Pancreas (tissue), 10 donors: ENCODE data around the gene CACNA1I. TPM values are rescaled to one million over a fixed set of nuclear protein-coding genes. Genes with fewer than 3 reads are reported as not detected.
"Not testable (repeated sequence)": the region's sequence is repeated elsewhere in the genome, so short reads cannot be mapped to it uniquely, and the experiment has no call there.

Source experiments
- ATAC-seq, 4 donors: fragments of 200-7000 bp; cut with Tn5 transposase; one replicate each; pipeline versions ENCODE4 v1.8.0 to v1.9.1; 2020; ENCODE audit warnings: mild to moderate bottlenecking in 4 of 4, moderate library complexity in 4 of 4
- DNase-seq, 6 donors: peaks; one replicate each; pipeline ENCODE4 v3.0.0-alpha.2; 2020
- FAIRE-seq: peaks from 2 replicates; lab custom pipeline; 2012; peaks lifted over from hg19 to GRCh38; lab: Jason Lieb, UNC
- H3K27ac ChIP-seq, 4 donors: fragments of 200-600 bp; sonication (generic); 1 replicate in 3 of 4; 2 replicates in 1 of 4; pipeline versions ENCODE4 v1.5.0 to v1.8.0; 2020
- H3K27me3 ChIP-seq, 4 donors: fragments of 200-600 bp; one replicate each; pipeline ENCODE4 v1.8.0; 2021
- H3K36me3 ChIP-seq, 3 donors: fragments of 200-600 bp; sonication (generic) in 1 of 3; one replicate each; pipeline versions ENCODE4 v1.5.0 to v1.8.0; 2020 to 2021
- H3K4me1 ChIP-seq, 3 donors: fragments of 200-600 bp; one replicate each; pipeline ENCODE4 v1.8.0; 2021
- H3K4me3 ChIP-seq, 4 donors: fragments of 200-600 bp; sonication (generic) in 2 of 4; one replicate each; pipeline versions ENCODE4 v1.5.0 to v1.8.0; 2020 to 2021
- H3K9me3 ChIP-seq, 4 donors: fragments of 200-600 bp; one replicate each; pipeline ENCODE4 v1.8.0; 2021
- WGBS, 2 donors: extraction: QIAGEN DNeasy Blood & Tissue Kit; methylation state at CpG; one replicate each; pipeline ENCODE4 v1.1.7; 2013; 5-methylcytosine and 5-hydroxymethylcytosine counted together
- intact Hi-C, 3 donors: fragments of 100-400 bp; cut with DNase I; formaldehyde crosslinking; loops; one replicate each; pipeline versions ENCODE4 v1.11.1 to v1.14.2; 2022
- polyA plus RNA-seq, 2 donors: library from polyadenylated mRNA; stranded (reverse); fragments of 200-250 nt; gene quantifications; one replicate each; pipeline ENCODE4 v1.2.3, GENCODE V29; 2013
- total RNA-seq, 6 donors: library from RNA; stranded (reverse); fragmentation: NEBNext Ultra II Directional in 4 of 6; extraction: Animal tissue kit (Norgen Biotek cat#: 25700) in 4 of 6; gene quantifications; one replicate each; pipeline versions ENCODE4 v1.2.1 to v1.2.4, GENCODE V29; 2021 to 2023
- TF ChIP-seq, protein P1 (sequence below), 4 donors: fragments of 200-600 bp; sonication (generic) in 3 of 4; IDR thresholded peaks; one replicate each; pipeline versions ENCODE4 v1.5.0 to v1.8.0; 2021; ENCODE audit warnings: antibody characterized with exemption in 4 of 4
- donor health status: healthy with polysubstance abuse.
- donor health status: DM: no; HTN: no; CAD: no; lungs with moderate emphysema.
- donor health status: DM: no; HTN: no; CAD: no.
- donor health status: control.
- donor health status: control.
- donor health status: Bipolar disorder and iron deficiency.
- donor health status: DM: yes; HTN: yes; CAD: no.
- donor health status: DM: no; HTN: no; CAD: no.
- donor health status: DM: no; HTN: no; CAD: no.
- donor health status: DM: yes; HTN: yes; CAD: no.

The CACNA1I gene
- total and polyA plus RNA-seq, 8 donors: 0.04 to 0.21 (median 0.07) TPM

DNA sequence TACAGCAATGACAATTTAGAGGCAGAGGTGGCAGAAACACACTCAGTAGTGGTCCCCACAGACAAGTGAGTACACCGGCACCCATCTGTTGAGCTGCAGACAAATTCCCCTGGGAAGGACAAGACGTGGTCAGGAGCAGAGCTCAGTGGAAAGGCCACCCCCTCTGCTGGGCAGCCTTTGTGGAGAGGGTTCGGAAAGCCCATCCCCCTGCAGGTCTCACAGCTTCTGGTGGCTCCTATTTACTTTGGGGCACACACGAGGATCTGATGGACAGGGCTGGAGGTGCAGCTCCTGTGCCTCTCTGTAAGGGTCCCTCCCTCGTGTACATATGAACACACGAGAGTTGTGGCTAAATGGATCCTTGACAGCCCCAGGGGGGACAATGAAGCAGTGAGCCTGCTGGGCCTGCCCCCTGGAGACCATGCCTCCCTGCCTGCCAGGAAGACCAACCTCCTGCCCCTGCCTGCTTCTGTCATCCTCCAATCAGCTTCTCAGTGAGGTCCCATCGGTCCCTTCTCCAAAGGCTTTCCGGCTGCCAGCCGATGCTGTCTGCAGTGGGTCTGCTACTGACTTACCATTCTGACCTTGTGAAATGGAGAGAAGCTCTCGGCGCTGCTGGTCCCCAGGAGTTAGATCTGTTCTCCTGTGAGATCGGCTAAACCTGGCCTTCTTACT, 161.5 kb downstream of the CACNA1I start:
- TF ChIP-seq, protein P1, sequence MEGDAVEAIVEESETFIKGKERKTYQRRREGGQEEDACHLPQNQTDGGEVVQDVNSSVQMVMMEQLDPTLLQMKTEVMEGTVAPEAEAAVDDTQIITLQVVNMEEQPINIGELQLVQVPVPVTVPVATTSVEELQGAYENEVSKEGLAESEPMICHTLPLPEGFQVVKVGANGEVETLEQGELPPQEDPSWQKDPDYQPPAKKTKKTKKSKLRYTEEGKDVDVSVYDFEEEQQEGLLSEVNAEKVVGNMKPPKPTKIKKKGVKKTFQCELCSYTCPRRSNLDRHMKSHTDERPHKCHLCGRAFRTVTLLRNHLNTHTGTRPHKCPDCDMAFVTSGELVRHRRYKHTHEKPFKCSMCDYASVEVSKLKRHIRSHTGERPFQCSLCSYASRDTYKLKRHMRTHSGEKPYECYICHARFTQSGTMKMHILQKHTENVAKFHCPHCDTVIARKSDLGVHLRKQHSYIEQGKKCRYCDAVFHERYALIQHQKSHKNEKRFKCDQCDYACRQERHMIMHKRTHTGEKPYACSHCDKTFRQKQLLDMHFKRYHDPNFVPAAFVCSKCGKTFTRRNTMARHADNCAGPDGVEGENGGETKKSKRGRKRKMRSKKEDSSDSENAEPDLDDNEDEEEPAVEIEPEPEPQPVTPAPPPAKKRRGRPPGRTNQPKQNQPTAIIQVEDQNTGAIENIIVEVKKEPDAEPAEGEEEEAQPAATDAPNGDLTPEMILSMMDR (IDR thresholded peaks at IDR 0.05): no peak
- no peak overlapping the region for H3K27ac ChIP-seq
- FAIRE-seq (no peak), ATAC-seq (no peak), DNase-seq (no peak)
- no peaks in the 10 kb centered on the region for H3K27me3 ChIP-seq
- no peaks in the 10 kb centered on the region for H3K4me1 ChIP-seq
- intact Hi-C loops: no loop called here
- WGBS, 2 donors: 39 to 51% methylated on average over 12 of the region's 12 CpGs
- no peaks in the 10 kb centered on the region for H3K9me3 ChIP-seq
- H3K36me3 ChIP-seq: no peaks in the 10 kb centered on the region
- no peak overlapping the region for H3K4me3 ChIP-seq

DNA sequence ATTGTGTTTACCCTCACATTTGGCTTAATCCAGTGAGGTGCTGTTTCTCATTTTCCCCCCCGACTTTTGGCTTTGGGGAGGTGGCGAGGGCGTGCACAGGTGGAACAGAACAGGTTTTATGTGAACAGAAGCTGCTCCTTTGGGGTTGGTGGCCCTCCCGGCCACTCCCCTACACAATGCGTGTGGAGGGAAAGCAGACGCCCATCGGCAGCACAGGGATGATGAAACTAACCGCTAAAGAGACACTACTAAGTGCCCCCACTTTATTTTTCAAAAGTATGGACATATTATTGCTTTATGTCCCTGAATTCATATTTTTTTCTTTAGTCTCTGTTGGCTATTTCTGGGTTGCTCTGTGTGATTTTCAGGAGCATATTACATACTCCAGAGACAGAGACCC, 162.1 kb downstream of the CACNA1I start:
- intact Hi-C loops: no loop called here
- no peaks in the 10 kb centered on the region for H3K27me3 ChIP-seq
- no peaks in the 10 kb centered on the region for H3K36me3 ChIP-seq
- FAIRE-seq (no peak), DNase-seq (no peak), ATAC-seq (no peak)
- H3K9me3 ChIP-seq: no peaks in the 10 kb centered on the region
- WGBS, 2 donors: 59 to 63% methylated on average over 8 of the region's 8 CpGs
- no peaks in the 10 kb centered on the region for H3K4me1 ChIP-seq
- no peak overlapping the region for H3K27ac ChIP-seq
- TF ChIP-seq, protein P1 (IDR thresholded peaks at IDR 0.05): no peak
- no peak overlapping the region for H3K4me3 ChIP-seq

DNA sequence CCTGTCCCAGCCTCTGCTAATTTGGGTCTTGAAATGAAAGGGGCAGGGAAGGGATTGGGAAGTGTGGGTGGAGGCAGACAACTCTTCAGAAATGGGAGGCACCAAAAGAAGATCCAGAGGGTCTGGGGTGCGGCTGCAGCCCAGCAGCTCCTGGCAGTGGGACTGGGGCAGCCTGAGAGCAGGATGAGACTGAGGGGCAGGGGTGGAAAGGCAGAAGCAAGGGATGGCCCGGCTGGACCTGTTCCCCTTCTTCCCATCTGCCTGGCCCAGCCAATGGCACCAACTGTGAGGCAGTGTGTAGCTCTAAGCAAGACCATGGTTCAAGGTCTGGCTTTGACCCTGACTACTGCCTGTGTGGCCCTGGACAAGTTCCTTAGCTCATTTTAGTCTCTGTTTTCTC, 162.6 kb downstream of the CACNA1I start:
- 64 to 75% methylated on average over 2 of the region's 2 CpGs for WGBS, 2 donors
- no peaks in the 10 kb centered on the region for H3K9me3 ChIP-seq
- intact Hi-C loops: no loop called here
- FAIRE-seq (no peak), ATAC-seq (no peak), DNase-seq (no peak)
- no peak overlapping the region for H3K4me3 ChIP-seq
- no peaks in the 10 kb centered on the region for H3K4me1 ChIP-seq
- no peak overlapping the region for H3K27ac ChIP-seq
- no peaks in the 10 kb centered on the region for H3K27me3 ChIP-seq
- no peaks in the 10 kb centered on the region for H3K36me3 ChIP-seq
- TF ChIP-seq, protein P1 (IDR thresholded peaks at IDR 0.05): no peak

DNA sequence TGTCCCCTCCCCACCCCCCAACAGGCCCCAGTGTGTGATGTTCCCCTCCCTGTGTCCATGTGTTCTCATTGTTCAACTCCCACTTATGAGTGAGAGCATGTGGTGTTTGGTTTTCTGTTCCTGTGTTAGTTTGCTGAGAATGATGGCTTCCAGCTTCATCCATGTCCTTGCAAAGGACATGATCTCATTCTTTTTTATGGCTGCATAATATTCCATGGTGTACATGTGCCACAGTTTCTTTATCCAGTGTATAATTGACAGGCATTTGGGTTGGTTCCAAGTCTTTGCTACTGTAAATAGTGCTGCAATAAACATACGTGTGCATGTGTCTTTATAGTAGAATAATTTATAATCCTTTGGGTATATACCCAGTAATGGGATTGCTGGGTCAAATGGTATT, 163.5 kb downstream of the CACNA1I start:
- intact Hi-C loops, H3K27me3 ChIP-seq, H3K9me3 ChIP-seq, H3K36me3 ChIP-seq, H3K4me1 ChIP-seq, FAIRE-seq, H3K4me3 ChIP-seq, ATAC-seq, H3K27ac ChIP-seq, DNase-seq: not testable (repeated sequence)
- 49 to 53% methylated on average over 1 of the region's 1 CpG for WGBS, 2 donors

DNA sequence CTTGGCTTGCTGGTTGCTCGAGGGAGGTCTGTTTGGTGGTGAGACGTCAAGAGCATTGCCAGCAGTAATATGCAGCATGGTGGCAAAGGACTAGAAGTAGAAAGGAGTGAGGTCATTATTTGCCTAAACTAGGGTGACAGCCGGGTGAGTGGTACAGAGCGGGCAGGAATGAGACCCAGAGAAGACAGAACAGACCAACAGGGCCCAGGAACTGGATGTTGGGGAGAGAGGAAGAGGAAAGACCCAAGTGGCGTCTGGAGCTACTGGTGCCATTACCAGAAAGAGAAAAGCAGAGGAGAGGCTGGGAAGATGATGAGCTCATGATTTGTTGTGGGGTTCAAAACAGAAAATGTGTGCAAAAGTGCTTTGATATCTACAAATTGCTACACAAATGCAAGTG, 164.3 kb downstream of the CACNA1I start:
- FAIRE-seq (no peak), DNase-seq (no peak), ATAC-seq (no peak)
- Histone ChIP-seq H3K4me3 (no peak overlapping the region), H3K27me3 (no peaks in the 10 kb centered on the region), H3K4me1 (no peaks in the 10 kb centered on the region), H3K36me3 (no peaks in the 10 kb centered on the region), H3K9me3 (no peaks in the 10 kb centered on the region), H3K27ac (no peak overlapping the region)
- TF ChIP-seq, protein P1 (IDR thresholded peaks at IDR 0.05): no peak
- WGBS, 2 donors: 66 to 69% methylated on average over 5 of the region's 5 CpGs
- intact Hi-C loops: no loop called here
